Measurements from ENCODE around the gene ASB13. TPM values are rescaled to one million over a fixed set of nuclear protein-coding genes. Genes with fewer than 3 reads are reported as not detected.

The ASB13 gene
- total RNA-seq (2014; rRNA removed; shearing (Covaris generic)): 11.5 and 12.0 TPM in 2 replicates

DNA sequence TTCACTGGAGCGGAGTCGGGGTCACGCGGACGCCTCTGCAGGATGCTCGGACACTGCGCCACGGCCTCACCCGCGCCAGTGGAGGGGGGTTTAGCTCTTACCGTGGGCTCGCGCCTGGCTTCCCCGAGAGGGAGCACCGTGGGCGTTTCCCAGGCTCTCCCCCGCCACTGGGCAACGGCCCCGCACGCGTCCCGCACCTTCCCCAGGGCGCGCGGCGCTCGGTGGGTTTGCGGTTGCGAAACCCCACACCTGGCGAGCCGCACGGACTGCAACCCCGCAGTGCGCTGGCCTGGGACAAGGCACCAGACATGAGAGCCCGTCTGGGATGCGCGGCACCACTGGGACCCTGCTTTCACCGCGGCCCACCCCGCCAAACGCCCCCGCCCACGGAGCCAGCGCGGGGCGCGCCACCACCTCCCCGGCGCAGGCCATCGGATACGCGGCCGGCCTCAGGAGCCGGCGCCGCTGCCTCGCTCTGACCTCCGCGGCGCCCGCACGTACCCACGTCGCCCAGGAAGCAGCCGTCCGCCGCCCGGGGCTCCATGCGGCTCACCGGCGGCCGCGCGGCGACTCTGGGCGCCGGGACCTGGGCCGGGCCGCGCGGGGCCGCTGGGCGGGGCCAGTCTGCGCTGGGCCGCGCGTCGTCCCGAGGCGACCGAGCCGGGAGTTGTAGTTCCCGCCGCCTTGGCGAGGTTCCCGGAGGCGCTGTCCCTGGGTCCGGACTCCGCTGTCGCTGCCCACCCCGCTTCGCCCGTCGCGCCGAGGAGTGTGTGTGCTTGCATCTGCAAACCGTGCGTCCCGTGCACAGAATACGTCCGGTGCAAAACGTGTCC is at the start of gene ASB13:
ASB13 (minus strand) TSS at position 588 of the 833 bp plus-strand sequence; CDS start at position 544, 44 bp downstream.

DNA sequence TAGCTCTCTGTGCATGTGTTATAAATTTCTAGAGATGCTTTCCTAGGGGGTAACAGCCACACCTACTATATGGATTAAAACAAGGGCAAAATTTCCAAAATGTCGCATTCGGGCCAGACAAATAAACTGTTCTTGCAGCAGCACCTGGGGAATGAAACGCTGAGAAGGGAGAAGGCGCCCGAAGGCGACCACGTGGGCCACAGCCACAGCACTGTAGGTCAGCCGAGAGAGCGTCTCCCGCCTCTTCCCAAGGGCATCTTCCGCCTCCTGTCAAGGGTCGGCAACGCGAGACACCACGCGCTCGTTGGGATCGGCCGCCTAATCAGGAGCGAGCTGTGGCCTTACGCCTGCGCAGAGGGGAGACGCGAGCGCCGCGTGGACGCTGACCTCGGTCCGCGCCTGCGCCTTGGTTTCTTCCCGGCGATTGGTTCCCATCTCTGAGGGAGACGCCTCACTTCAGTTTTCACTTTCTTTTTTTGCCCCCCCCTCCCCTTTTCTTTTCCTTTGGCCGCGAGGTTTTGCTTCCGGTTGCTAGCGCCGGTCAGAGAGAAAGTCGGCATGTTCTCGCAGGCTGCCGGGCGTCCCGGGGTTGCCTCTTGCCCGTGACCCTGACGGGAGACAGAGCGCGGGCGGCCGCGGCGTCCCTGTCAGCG is 18.0 kb upstream of the ASB13 start, which contains the start of gene TASOR2:
TASOR2 (plus strand) TSS at position 521 of the 653 bp plus-strand sequence. CDS start 35,805 bp downstream, outside the sequence.

Small RNA genes within 50 kb of the gene (small RNA-seq; reads per million reads assigned to genes)
- gene AL365356.2: not detected
- not detected for gene RN7SL445P

Other genes with a start within 250 kb of the ASB13 start
- gene CALML5, start 167.0 kb downstream of the ASB13 start, total RNA-seq (2014; rRNA removed; shearing (Covaris generic)): not detected in 2 replicates
- gene CALML3, start 141.6 kb downstream of the ASB13 start, total RNA-seq (2014; rRNA removed; shearing (Covaris generic)): not detected in 2 replicates
- gene TASOR2, start 18.2 kb upstream of the ASB13 start, total RNA-seq (2014; rRNA removed; shearing (Covaris generic)): 87.7 and 90.7 TPM in 2 replicates
- gene GDI2, start 146.8 kb upstream of the ASB13 start, total RNA-seq (2014; rRNA removed; shearing (Covaris generic)): 152 and 176 TPM in 2 replicates
- gene ANKRD16, start 223.3 kb upstream of the ASB13 start, total RNA-seq (2014; rRNA removed; shearing (Covaris generic)): 8.9 and 13.0 TPM in 2 replicates
- gene FBH1, start 223.6 kb upstream of the ASB13 start, total RNA-seq (2014; rRNA removed; shearing (Covaris generic)): 38.3 and 42.5 TPM in 2 replicates